ENCODE data around the gene WDR74. TPM values are rescaled to one million over a fixed set of nuclear protein-coding genes. Genes with fewer than 3 reads are reported as not detected.

Gene WDR74
- total RNA-seq, 1 experiment from 2014 or later, result 110 TPM

DNA sequence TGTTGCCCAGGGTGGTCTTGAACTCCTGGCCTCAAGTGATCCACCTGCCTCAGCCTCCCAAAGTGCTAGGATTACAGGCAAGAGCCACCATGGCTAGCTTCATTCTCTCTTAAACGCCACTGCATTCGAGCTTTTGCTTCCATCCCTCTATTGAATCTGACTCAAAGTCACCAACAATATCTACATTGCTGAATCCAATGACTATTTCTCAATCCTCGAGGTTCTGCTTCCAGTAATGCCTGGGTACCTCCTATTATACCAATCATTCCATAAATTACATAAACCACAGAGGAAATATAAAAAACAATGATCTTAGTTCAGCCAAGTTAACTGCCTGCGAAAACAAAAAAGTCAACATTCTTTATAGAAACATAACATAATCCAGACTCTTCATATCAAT, 22.3 kb downstream of the WDR74 start:
- H3K4me1 Mint-ChIP-seq, result no peaks in the 10 kb centered on the region
- ChIA-PET POLR2A (interaction anchor here (0.7 to 1.0 kb wide), 2 partner anchors 8 to 12 kb away, joined by 3 to 6 read pairs; partner anchors contain the start of gene NXF1), CTCF (no interaction called here)
- H3K36me3 Mint-ChIP-seq, result peaks cover 18% of the 10 kb centered on the region
- no peak overlapping the region; the same call in 1 of the 2 replicates for H3K27ac Mint-ChIP-seq
- TF ChIP-seq, protein P1, sequence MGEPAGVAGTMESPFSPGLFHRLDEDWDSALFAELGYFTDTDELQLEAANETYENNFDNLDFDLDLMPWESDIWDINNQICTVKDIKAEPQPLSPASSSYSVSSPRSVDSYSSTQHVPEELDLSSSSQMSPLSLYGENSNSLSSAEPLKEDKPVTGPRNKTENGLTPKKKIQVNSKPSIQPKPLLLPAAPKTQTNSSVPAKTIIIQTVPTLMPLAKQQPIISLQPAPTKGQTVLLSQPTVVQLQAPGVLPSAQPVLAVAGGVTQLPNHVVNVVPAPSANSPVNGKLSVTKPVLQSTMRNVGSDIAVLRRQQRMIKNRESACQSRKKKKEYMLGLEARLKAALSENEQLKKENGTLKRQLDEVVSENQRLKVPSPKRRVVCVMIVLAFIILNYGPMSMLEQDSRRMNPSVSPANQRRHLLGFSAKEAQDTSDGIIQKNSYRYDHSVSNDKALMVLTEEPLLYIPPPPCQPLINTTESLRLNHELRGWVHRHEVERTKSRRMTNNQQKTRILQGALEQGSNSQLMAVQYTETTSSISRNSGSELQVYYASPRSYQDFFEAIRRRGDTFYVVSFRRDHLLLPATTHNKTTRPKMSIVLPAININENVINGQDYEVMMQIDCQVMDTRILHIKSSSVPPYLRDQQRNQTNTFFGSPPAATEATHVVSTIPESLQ (CRISPR knock-in tag; IDR thresholded peaks at IDR 0.05), result no peak
- TF ChIP-seq NR2C2 (CRISPR knock-in tag; IDR thresholded peaks at IDR 0.05), result no peak
- TF ChIP-seq, protein P2, sequence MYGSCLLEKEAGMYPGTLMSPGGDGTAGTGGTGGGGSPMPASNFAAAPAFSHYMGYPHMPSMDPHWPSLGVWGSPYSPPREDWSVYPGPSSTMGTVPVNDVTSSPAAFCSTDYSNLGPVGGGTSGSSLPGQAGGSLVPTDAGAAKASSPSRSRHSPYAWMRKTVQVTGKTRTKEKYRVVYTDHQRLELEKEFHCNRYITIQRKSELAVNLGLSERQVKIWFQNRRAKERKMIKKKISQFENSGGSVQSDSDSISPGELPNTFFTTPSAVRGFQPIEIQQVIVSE (CRISPR knock-in tag; IDR thresholded peaks at IDR 0.05; ENCODE audit: borderline replicate concordance), result no peak
- TF ChIP-seq RELA (CRISPR knock-in tag; IDR thresholded peaks at IDR 0.05; ENCODE audit: borderline replicate concordance), result no peak
- TF ChIP-seq, protein P3, sequence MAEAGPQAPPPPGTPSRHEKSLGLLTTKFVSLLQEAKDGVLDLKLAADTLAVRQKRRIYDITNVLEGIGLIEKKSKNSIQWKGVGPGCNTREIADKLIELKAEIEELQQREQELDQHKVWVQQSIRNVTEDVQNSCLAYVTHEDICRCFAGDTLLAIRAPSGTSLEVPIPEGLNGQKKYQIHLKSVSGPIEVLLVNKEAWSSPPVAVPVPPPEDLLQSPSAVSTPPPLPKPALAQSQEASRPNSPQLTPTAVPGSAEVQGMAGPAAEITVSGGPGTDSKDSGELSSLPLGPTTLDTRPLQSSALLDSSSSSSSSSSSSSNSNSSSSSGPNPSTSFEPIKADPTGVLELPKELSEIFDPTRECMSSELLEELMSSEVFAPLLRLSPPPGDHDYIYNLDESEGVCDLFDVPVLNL (CRISPR knock-in tag; IDR thresholded peaks at IDR 0.05; ENCODE audit: borderline replicate concordance, low read depth), result no peak
- TF ChIP-seq ZNF423 (CRISPR knock-in tag; IDR thresholded peaks at IDR 0.05), result no peak
- no peak for TF ChIP-seq SP1 (CRISPR knock-in tag; conservative IDR thresholded peaks at IDR 0.05)
- TF ChIP-seq, protein P4, sequence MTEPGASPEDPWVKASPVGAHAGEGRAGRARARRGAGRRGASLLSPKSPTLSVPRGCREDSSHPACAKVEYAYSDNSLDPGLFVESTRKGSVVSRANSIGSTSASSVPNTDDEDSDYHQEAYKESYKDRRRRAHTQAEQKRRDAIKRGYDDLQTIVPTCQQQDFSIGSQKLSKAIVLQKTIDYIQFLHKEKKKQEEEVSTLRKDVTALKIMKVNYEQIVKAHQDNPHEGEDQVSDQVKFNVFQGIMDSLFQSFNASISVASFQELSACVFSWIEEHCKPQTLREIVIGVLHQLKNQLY (CRISPR knock-in tag; IDR thresholded peaks at IDR 0.05), result no peak
- H3K9me3 Mint-ChIP-seq, result no peaks in the 10 kb centered on the region
- no peaks in the 10 kb centered on the region for H3K27me3 Mint-ChIP-seq (ENCODE audit: low read depth)
- no peak for DNase-seq (ENCODE audit: low spot score)
- no peak overlapping the region for H3K4me3 Mint-ChIP-seq
- no peak for ATAC-seq

DNA sequence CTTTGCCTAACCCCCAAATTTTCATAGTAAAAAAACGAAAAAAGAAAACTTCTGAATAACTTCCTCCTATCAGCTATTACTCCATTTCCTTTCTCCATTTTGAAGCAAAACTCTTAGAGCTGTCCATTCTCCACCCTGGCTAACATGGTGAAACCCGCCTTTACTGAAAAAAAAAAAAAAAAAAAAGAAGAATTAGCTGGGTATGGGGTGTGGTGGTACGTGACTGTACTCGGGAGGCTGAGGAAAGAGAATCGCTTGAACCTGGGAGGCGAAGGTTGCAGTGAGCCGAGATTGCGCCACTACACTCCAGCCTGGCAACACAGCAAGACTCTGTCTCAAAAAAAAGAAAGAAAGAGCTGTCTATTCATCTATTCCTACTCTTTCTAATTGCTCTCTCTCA, 22.8 kb downstream of the WDR74 start:
- Mint-ChIP-seq H3K27me3 (ENCODE audit: low read depth) (no peaks in the 10 kb centered on the region), H3K4me1 (no peaks in the 10 kb centered on the region), H3K27ac (no peak overlapping the region), H3K4me3 (no peak overlapping the region), H3K36me3 (peaks cover 18% of the 10 kb centered on the region), H3K9me3 (no peaks in the 10 kb centered on the region)
- ChIA-PET CTCF (no interaction called here), POLR2A (interaction anchor here (0.7 to 1.0 kb wide), 2 partner anchors 9 to 11 kb away, joined by 3 to 6 read pairs; partner anchors contain the start of gene NXF1)
- DNase-seq (ENCODE audit: low spot score), result no peak
- ATAC-seq, result no peak
- TF ChIP-seq CREB1 (CRISPR knock-in tag; IDR thresholded peaks at IDR 0.05), result no peak
- TF ChIP-seq, protein P5, sequence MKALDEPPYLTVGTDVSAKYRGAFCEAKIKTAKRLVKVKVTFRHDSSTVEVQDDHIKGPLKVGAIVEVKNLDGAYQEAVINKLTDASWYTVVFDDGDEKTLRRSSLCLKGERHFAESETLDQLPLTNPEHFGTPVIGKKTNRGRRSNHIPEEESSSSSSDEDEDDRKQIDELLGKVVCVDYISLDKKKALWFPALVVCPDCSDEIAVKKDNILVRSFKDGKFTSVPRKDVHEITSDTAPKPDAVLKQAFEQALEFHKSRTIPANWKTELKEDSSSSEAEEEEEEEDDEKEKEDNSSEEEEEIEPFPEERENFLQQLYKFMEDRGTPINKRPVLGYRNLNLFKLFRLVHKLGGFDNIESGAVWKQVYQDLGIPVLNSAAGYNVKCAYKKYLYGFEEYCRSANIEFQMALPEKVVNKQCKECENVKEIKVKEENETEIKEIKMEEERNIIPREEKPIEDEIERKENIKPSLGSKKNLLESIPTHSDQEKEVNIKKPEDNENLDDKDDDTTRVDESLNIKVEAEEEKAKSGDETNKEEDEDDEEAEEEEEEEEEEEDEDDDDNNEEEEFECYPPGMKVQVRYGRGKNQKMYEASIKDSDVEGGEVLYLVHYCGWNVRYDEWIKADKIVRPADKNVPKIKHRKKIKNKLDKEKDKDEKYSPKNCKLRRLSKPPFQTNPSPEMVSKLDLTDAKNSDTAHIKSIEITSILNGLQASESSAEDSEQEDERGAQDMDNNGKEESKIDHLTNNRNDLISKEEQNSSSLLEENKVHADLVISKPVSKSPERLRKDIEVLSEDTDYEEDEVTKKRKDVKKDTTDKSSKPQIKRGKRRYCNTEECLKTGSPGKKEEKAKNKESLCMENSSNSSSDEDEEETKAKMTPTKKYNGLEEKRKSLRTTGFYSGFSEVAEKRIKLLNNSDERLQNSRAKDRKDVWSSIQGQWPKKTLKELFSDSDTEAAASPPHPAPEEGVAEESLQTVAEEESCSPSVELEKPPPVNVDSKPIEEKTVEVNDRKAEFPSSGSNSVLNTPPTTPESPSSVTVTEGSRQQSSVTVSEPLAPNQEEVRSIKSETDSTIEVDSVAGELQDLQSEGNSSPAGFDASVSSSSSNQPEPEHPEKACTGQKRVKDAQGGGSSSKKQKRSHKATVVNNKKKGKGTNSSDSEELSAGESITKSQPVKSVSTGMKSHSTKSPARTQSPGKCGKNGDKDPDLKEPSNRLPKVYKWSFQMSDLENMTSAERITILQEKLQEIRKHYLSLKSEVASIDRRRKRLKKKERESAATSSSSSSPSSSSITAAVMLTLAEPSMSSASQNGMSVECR (CRISPR knock-in tag; IDR thresholded peaks at IDR 0.05; ENCODE audit: borderline replicate concordance), result no peak
- TF ChIP-seq KAT7 (CRISPR knock-in tag; IDR thresholded peaks at IDR 0.05; ENCODE audit: borderline replicate concordance), result no peak
- TF ChIP-seq, protein P4 (CRISPR knock-in tag; IDR thresholded peaks at IDR 0.05), result no peak
- TF ChIP-seq, protein P6, sequence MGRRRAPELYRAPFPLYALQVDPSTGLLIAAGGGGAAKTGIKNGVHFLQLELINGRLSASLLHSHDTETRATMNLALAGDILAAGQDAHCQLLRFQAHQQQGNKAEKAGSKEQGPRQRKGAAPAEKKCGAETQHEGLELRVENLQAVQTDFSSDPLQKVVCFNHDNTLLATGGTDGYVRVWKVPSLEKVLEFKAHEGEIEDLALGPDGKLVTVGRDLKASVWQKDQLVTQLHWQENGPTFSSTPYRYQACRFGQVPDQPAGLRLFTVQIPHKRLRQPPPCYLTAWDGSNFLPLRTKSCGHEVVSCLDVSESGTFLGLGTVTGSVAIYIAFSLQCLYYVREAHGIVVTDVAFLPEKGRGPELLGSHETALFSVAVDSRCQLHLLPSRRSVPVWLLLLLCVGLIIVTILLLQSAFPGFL (CRISPR knock-in tag; IDR thresholded peaks at IDR 0.05; ENCODE audit: borderline replicate concordance), result no peak
- TF ChIP-seq, protein P7, sequence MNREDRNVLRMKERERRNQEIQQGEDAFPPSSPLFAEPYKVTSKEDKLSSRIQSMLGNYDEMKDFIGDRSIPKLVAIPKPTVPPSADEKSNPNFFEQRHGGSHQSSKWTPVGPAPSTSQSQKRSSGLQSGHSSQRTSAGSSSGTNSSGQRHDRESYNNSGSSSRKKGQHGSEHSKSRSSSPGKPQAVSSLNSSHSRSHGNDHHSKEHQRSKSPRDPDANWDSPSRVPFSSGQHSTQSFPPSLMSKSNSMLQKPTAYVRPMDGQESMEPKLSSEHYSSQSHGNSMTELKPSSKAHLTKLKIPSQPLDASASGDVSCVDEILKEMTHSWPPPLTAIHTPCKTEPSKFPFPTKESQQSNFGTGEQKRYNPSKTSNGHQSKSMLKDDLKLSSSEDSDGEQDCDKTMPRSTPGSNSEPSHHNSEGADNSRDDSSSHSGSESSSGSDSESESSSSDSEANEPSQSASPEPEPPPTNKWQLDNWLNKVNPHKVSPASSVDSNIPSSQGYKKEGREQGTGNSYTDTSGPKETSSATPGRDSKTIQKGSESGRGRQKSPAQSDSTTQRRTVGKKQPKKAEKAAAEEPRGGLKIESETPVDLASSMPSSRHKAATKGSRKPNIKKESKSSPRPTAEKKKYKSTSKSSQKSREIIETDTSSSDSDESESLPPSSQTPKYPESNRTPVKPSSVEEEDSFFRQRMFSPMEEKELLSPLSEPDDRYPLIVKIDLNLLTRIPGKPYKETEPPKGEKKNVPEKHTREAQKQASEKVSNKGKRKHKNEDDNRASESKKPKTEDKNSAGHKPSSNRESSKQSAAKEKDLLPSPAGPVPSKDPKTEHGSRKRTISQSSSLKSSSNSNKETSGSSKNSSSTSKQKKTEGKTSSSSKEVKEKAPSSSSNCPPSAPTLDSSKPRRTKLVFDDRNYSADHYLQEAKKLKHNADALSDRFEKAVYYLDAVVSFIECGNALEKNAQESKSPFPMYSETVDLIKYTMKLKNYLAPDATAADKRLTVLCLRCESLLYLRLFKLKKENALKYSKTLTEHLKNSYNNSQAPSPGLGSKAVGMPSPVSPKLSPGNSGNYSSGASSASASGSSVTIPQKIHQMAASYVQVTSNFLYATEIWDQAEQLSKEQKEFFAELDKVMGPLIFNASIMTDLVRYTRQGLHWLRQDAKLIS (CRISPR knock-in tag; IDR thresholded peaks at IDR 0.05; ENCODE audit: borderline replicate concordance), result no peak
- TF ChIP-seq ZNF317 (CRISPR knock-in tag; IDR thresholded peaks at IDR 0.05; ENCODE audit: borderline replicate concordance, low read depth), result no peak
- TF ChIP-seq, protein P8, sequence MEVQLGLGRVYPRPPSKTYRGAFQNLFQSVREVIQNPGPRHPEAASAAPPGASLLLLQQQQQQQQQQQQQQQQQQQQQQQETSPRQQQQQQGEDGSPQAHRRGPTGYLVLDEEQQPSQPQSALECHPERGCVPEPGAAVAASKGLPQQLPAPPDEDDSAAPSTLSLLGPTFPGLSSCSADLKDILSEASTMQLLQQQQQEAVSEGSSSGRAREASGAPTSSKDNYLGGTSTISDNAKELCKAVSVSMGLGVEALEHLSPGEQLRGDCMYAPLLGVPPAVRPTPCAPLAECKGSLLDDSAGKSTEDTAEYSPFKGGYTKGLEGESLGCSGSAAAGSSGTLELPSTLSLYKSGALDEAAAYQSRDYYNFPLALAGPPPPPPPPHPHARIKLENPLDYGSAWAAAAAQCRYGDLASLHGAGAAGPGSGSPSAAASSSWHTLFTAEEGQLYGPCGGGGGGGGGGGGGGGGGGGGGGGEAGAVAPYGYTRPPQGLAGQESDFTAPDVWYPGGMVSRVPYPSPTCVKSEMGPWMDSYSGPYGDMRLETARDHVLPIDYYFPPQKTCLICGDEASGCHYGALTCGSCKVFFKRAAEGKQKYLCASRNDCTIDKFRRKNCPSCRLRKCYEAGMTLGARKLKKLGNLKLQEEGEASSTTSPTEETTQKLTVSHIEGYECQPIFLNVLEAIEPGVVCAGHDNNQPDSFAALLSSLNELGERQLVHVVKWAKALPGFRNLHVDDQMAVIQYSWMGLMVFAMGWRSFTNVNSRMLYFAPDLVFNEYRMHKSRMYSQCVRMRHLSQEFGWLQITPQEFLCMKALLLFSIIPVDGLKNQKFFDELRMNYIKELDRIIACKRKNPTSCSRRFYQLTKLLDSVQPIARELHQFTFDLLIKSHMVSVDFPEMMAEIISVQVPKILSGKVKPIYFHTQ (CRISPR knock-in tag; IDR thresholded peaks at IDR 0.05), result no peak

Data from WTC11 (cell line).